Measurements from ENCODE around the gene C5AR2. TPM values are rescaled to one million over a fixed set of nuclear protein-coding genes. Genes with fewer than 3 reads are reported as not detected.
"Not testable (repeated sequence)": the region's sequence is repeated elsewhere in the genome, so short reads cannot be mapped to it uniquely, and the experiment has no call there.

C5AR2 gene
- total RNA-seq, 1 donor from 2014 or later = 0.31 TPM

GRCh38 chr19:47388721-47389120 lies 56.7 kb downstream of the C5AR2 start:
- DNase-seq = not testable (repeated sequence)

- no peak for DNase-seq
These were observed 57.2 kb downstream of the C5AR2 start for GRCh38 chr19:47389150-47389556.

GRCh38 chr19:47390533-47391488 lies 58.8 kb downstream of the C5AR2 start:
- DNase-seq = peak; percentile 14

GRCh38 chr19:47391510-47392223 lies 59.7 kb downstream of the C5AR2 start:
- peak; percentile 80 for DNase-seq

Other genes with a start within 250 kb of the C5AR2 start
- 18.8 TPM for gene ZC3H4, start 218.4 kb upstream of the C5AR2 start, total RNA-seq
- gene SAE1, start 201.3 kb upstream of the C5AR2 start, total RNA-seq = 90.8 TPM
- gene BBC3, start 101.0 kb upstream of the C5AR2 start, total RNA-seq = 8.3 TPM
- 11.0 TPM for gene CCDC9, start 75.7 kb upstream of the C5AR2 start, total RNA-seq
- 4.8 TPM for gene INAFM1, start 57.3 kb upstream of the C5AR2 start, total RNA-seq
- gene C5AR1, start 22.3 kb upstream of the C5AR2 start, total RNA-seq = 1.2 TPM
- 9.3 TPM for gene DHX34, start 17.1 kb downstream of the C5AR2 start, total RNA-seq
- gene MEIS3, start 87.4 kb downstream of the C5AR2 start, total RNA-seq = 9.9 TPM
- not detected for gene SLC8A2, start 139.7 kb downstream of the C5AR2 start, total RNA-seq
- gene KPTN, start 152.0 kb downstream of the C5AR2 start, total RNA-seq = 3.8 TPM
- 49.4 TPM for gene NAPA, start 182.9 kb downstream of the C5AR2 start, total RNA-seq
- gene ZNF541, start 241.0 kb downstream of the C5AR2 start, total RNA-seq = 0.10 TPM

Measured in tongue (tissue), 2 donors.